Transverse colon (tissue), 4 donors: ENCODE data around the gene TRIP10.

Experiments used
- CTCF ChIP-seq, 5 experiments: fragments of 200-600 bp in 3 of 5; fragments of 450-650 bp in 2 of 5; sonication (generic) in 3 of 5; IDR thresholded peaks; 1 replicate in 2 of 5; 2 replicates in 3 of 5; pipeline ENCODE4 v1.5.1; 2016 to 2017; ENCODE audit warnings: antibody characterized with exemption in 5 of 5, inconsistent platforms in 3 of 5, mild to moderate bottlenecking in 2 of 5, moderate library complexity in 1 of 5
- EP300 ChIP-seq: sonication (generic); formaldehyde crosslinking; IDR thresholded peaks from one replicate; pipeline ENCODE4 v1.6.1; 2017; ENCODE audit warnings: antibody characterized with exemption, low read depth
- POLR2A ChIP-seq: fragments of 450-650 bp; IDR thresholded peaks from one replicate; pipeline ENCODE4 v1.6.1; 2016; ENCODE audit warnings: antibody characterized with exemption, mild to moderate bottlenecking, moderate library complexity
- POLR2AphosphoS5 ChIP-seq, 3 donors: sonication (generic); formaldehyde crosslinking; IDR thresholded peaks; one replicate each; pipeline ENCODE4 v1.6.1; 2016; ENCODE audit warnings: antibody characterized with exemption in 3 of 3

GRCh38 chr19:6729573-6730152 is 9.8 kb upstream of the TRIP10 start:
- TF ChIP-seq CTCF (IDR thresholded peaks at IDR 0.05) (no peak), POLR2AphosphoS5 (IDR thresholded peaks at IDR 0.05) (no peak), POLR2A (no peak), EP300 (no peak)
